HFFc6 (cell line): ENCODE measurements around the gene ADM. TPM values are rescaled to one million over a fixed set of nuclear protein-coding genes. Genes with fewer than 3 reads are reported as not detected.

Experiments used
- DNase-seq: peaks from one replicate; pipeline ENCODE4 v3.0.0-alpha.2; 2018
- H3K27ac Mint-ChIP-seq: 2 replicates; pipeline ENCODE4 v1.8.0; 2020; ENCODE audit warnings: mild to moderate bottlenecking, mixed read lengths
- H3K27me3 Mint-ChIP-seq: 2 replicates; pipeline ENCODE4 v1.8.0; 2021; ENCODE audit warnings: mild to moderate bottlenecking, moderate library complexity, mixed read lengths; ENCODE audit not compliant: insufficient read depth
- H3K36me3 Mint-ChIP-seq: 2 replicates; pipeline ENCODE4 v1.8.0; 2021; ENCODE audit warnings: low read depth, mixed read lengths
- H3K4me1 Mint-ChIP-seq: 2 replicates; pipeline ENCODE4 v1.8.0; 2020; ENCODE audit warnings: low read depth, mixed read lengths
- H3K4me3 Mint-ChIP-seq: 2 replicates; pipeline ENCODE4 v1.8.0; 2020; ENCODE audit warnings: mild to moderate bottlenecking, moderate library complexity, mixed read lengths
- H3K9me3 Mint-ChIP-seq: 2 replicates; pipeline ENCODE4 v1.8.0; 2020; ENCODE audit warnings: mild to moderate bottlenecking, mixed read lengths
- total RNA-seq, 6 experiments: library from RNA; stranded (reverse); fragmentation: NEBNext Ultra II Directional; extraction: Animal tissue kit (Norgen Biotek cat#: 25700); gene quantifications; 2 replicates in 1 of 6; 3 replicates in 5 of 6; pipeline ENCODE4 v1.2.3, GENCODE V29; 2021
- TF ChIP-seq, protein P1 (sequence below): fragments of 200-600 bp; sonication (generic); IDR thresholded peaks from 2 replicates; pipeline ENCODE4 v1.5.0; 2021; ENCODE audit warnings: antibody characterized with exemption, mild to moderate bottlenecking

ADM gene
- total RNA-seq, 6 experiments from 2014 or later = 219 to 346 (median 321) TPM

DNA sequence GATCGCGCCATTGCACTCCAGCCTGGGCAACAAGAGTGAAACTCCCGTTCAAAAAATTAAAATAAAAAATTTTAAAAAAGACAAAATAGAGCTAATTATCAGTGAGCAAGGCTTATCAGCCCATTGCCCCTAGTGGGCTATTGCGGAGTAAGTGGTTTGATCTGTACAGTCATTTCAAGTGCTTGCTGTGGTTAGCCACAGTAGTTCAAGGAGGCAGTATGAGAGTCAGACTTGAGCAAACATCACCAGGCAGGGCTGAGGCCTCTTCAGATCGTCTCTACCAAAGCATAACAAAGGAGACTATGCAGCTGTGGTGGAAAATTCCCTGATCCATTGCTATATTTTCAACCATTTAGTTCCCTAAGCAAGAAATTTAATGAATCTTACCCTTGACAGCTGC is 6.5 kb upstream of the ADM start:
- peaks cover 48% of the 10 kb centered on the region for H3K36me3 Mint-ChIP-seq
- no peaks in the 10 kb centered on the region for H3K9me3 Mint-ChIP-seq
- peak overlapping the region; percentile 64 for H3K27ac Mint-ChIP-seq
- peaks cover 69% of the 10 kb centered on the region for H3K4me1 Mint-ChIP-seq
- peak; percentile 93 for DNase-seq
- TF ChIP-seq, protein P1, sequence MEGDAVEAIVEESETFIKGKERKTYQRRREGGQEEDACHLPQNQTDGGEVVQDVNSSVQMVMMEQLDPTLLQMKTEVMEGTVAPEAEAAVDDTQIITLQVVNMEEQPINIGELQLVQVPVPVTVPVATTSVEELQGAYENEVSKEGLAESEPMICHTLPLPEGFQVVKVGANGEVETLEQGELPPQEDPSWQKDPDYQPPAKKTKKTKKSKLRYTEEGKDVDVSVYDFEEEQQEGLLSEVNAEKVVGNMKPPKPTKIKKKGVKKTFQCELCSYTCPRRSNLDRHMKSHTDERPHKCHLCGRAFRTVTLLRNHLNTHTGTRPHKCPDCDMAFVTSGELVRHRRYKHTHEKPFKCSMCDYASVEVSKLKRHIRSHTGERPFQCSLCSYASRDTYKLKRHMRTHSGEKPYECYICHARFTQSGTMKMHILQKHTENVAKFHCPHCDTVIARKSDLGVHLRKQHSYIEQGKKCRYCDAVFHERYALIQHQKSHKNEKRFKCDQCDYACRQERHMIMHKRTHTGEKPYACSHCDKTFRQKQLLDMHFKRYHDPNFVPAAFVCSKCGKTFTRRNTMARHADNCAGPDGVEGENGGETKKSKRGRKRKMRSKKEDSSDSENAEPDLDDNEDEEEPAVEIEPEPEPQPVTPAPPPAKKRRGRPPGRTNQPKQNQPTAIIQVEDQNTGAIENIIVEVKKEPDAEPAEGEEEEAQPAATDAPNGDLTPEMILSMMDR = peak; percentile 74
- peaks cover 1% of the 10 kb centered on the region for H3K27me3 Mint-ChIP-seq
- peak overlapping the region; percentile 20; the same call in 1 of the 2 replicates for H3K4me3 Mint-ChIP-seq

DNA sequence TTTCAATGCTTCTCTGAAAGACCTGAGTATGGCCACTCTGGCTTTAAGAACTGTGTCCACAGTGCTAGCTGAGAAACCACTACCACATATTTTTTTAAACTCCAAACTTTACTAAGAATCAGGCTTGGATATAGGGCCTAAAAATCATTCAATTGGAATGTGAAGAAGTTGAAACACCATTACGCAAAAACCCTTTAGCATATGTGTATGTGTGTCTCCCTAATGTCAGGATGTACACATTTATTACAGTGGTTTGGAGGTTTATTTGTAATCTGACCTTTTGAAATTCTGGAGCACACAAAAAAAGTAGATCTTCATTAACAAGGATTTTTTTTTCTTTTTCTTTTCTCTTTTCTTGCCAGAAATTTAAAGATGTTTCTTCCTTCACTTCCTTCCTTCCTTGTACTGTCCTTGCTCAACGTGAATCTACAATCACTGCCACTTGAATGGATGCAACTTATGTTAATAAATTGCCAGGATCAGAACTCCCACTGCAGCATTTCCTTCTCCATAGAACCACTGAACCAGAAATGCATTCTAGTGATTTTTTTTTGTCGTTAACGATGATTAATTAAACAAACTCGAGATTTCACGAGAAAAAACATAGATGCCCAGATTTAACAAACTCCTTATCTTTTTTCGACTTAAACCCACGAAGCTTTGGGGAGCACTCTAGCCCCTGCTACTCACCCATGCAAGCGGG is 3.1 kb upstream of the ADM start:
- TF ChIP-seq, protein P1 = no peak
- Mint-ChIP-seq H3K4me1 (peaks cover 46% of the 10 kb centered on the region), H3K4me3 (peak overlapping the region; percentile 98), H3K9me3 (peaks cover 11% of the 10 kb centered on the region), H3K27ac (peak overlapping the region; percentile 99), H3K27me3 (peaks cover 19% of the 10 kb centered on the region), H3K36me3 (peaks cover 57% of the 10 kb centered on the region)
- DNase-seq = peak; percentile 80

DNA sequence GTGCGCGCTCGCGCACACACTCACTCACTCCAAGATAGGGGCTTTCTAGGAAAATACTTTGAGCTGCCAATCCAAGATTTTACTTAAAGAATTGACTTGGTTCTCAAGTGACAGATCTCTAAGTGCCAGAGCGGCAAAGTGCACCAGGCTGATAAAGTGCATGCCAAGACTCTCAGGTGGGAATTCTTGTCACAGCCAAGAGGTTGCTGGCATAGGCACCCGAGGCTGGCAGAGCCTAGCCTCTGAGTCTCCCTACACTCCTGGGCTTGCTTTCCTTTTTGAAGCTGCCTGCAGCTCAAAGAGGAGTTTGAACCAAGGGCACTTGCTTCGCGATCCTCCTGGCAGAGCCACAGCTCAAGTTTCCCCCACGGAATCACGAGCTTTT is 2.5 kb upstream of the ADM start:
- Mint-ChIP-seq H3K27ac (peak overlapping the region; percentile 99), H3K27me3 (peaks cover 25% of the 10 kb centered on the region), H3K36me3 (peaks cover 57% of the 10 kb centered on the region), H3K4me1 (peaks cover 43% of the 10 kb centered on the region), H3K4me3 (peak overlapping the region; percentile 98), H3K9me3 (peaks cover 17% of the 10 kb centered on the region)
- TF ChIP-seq, protein P1 = no peak
- no peak for DNase-seq

DNA sequence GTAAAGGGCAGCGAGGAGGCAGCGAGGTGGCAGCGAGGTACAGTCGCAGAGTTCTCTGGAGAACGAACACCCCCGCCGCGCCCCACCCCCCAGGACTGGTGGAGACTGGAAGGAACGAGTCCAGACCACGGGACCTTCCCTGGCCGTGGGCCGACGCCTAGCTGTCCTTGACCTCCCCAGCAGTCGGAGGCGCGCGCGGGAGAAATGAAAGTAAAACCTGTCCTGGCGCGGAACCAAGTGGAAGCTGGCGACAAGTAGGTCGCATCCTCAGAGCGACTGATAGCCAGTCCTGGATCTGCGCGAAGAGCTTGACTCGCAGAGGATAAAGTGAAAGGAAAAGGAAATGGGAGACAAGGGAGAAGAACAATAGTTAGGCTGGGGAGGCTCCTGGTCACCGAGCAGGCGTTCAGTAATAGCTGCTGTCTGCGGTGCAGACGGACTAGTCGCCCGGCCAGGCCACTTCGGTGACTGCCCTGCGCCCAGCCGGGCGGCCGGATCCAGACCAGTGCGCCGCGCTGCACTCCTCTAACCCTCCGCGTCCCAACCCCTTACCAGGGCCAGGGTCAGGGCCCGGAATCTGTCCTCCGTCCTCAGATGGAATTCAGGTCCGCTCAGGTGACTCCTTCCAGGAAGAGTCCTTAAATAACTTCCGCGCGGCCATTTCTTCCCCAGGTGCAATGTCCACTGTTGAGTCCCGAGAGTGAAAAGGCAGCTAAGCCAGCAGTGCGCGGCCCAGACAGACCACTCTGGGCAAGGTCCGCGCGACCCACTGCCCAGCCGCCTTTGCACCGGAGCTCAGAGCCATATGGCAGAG is 1.9 kb upstream of the ADM start:
- peak; percentile 58 for DNase-seq
- H3K9me3 Mint-ChIP-seq = peaks cover 19% of the 10 kb centered on the region
- H3K4me1 Mint-ChIP-seq = peaks cover 41% of the 10 kb centered on the region
- peaks cover 29% of the 10 kb centered on the region for H3K27me3 Mint-ChIP-seq
- H3K4me3 Mint-ChIP-seq = peak overlapping the region; percentile 98
- H3K27ac Mint-ChIP-seq = peak overlapping the region; percentile 99
- TF ChIP-seq, protein P1 = 0 out of 2 replicates have a peak, but pooled peaks have one; percentile 6
- H3K36me3 Mint-ChIP-seq = peaks cover 59% of the 10 kb centered on the region

DNA sequence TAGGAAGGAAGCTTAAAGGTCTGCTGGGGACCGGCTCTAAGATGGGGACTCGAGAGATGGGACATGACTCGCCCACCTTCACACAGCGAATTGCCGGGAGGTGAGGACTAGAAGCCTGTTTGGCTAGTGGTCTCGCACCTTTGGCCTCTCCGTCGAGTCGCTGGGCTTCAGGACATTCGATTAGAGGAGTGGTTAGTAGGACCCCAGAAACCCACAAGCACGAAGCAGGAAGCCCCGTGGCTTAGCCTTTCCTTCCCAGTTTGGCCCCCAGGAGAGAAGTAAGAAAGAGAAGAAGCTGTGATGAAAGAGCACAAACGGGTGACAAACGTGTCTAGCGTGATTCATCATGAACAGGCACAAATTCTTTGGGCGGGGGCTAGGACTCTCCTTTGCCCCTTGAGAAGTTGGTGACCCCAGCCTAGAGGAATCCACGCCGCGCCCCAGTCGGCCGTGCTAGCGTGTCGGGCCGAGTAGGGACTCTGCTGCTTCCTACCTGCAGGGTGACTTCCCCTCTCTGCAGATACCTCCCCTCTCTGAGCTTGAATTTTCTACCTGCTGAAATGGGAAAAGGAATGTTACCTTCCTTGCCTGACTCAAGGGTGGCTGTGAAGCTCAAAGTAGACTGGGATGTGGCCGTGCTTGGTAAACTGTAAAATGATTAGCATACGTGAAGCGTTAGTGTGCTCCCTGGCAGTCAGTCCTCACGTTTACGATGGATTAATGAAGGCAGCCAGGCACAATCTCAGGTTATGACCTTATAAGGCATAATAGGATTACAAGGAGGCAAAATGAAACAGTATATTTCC is 1.1 kb upstream of the ADM start:
- H3K4me3 Mint-ChIP-seq = peak overlapping the region; percentile 98
- peaks cover 59% of the 10 kb centered on the region for H3K36me3 Mint-ChIP-seq
- H3K27ac Mint-ChIP-seq = peak overlapping the region; percentile 99
- TF ChIP-seq, protein P1 = no peak
- H3K27me3 Mint-ChIP-seq = peaks cover 37% of the 10 kb centered on the region
- peaks cover 19% of the 10 kb centered on the region for H3K9me3 Mint-ChIP-seq
- DNase-seq = peak; percentile 70
- H3K4me1 Mint-ChIP-seq = peaks cover 41% of the 10 kb centered on the region
